T1000 (cell line): Measurements from ENCODE around the gene DCP2.

Source experiments
- DNase-seq: peaks from one replicate; lab custom pipeline; 2025; ENCODE audit warnings: mixed read lengths; lab: John Stamatoyannopoulos, UW

The DCP2 gene

GRCh38 chr5:113047733-113048652 is 71.4 kb downstream of the DCP2 start:
- DNase-seq = no peak

- no peak for DNase-seq
Observed at GRCh38 chr5:113048931-113049330, 72.3 kb downstream of the DCP2 start.

- no peak for DNase-seq
Observed at GRCh38 chr5:113050721-113051382, 74.3 kb downstream of the DCP2 start.

GRCh38 chr5:113052041-113052795 is 75.6 kb downstream of the DCP2 start:
- no peak for DNase-seq

GRCh38 chr5:113053511-113053995 is 77.0 kb downstream of the DCP2 start:
- no peak for DNase-seq

- no peak for DNase-seq
Observed at GRCh38 chr5:113054899-113055298, 78.3 kb downstream of the DCP2 start.

- DNase-seq = no peak
Observed at GRCh38 chr5:113056988-113057387, 80.4 kb downstream of the DCP2 start.

GRCh38 chr5:113057557-113057984 is 81.0 kb downstream of the DCP2 start:
- DNase-seq = no peak

- no peak for DNase-seq
Observed at GRCh38 chr5:113058269-113058668, 81.7 kb downstream of the DCP2 start.

GRCh38 chr5:113058706-113059226 is 82.2 kb downstream of the DCP2 start:
- no peak for DNase-seq

GRCh38 chr5:113059232-113060040 is 82.8 kb downstream of the DCP2 start:
- peak; percentile 36 for DNase-seq

- DNase-seq = no peak
Observed at GRCh38 chr5:113060408-113061025, 83.9 kb downstream of the DCP2 start.

- no peak for DNase-seq
Observed at GRCh38 chr5:113061846-113062780, 85.5 kb downstream of the DCP2 start.

- DNase-seq = no peak
Observed at GRCh38 chr5:113062869-113063508, 86.4 kb downstream of the DCP2 start.

- no peak for DNase-seq
Observed at GRCh38 chr5:113063927-113064326, 87.3 kb downstream of the DCP2 start.

GRCh38 chr5:113064806-113065205 is 88.2 kb downstream of the DCP2 start:
- DNase-seq = no peak

- no peak for DNase-seq
Observed at GRCh38 chr5:113065626-113066025, 89.0 kb downstream of the DCP2 start.

GRCh38 chr5:113067635-113068344 is 91.2 kb downstream of the DCP2 start:
- no peak for DNase-seq
